H9 (cell line): Measurements from ENCODE around the gene DLG2. TPM values are rescaled to one million over a fixed set of nuclear protein-coding genes. Genes with fewer than 3 reads are reported as not detected.

ENCODE experiments used
- DNase-seq: peaks from one replicate; pipeline ENCODE4 v3.0.0-alpha.2; 2017
- H2AFZ ChIP-seq: one replicate; pipeline ENCODE4 v1.6.1; 2013; ENCODE audit warnings: mild to moderate bottlenecking, low read length, control low read depth, moderate library complexity
- H2AK5ac ChIP-seq: 2 replicates; pipeline ENCODE4 v1.6.1; 2013; ENCODE audit warnings: low read length, control low read depth, mixed read lengths; ENCODE audit not compliant: insufficient read length
- H2BK120ac ChIP-seq: one replicate; pipeline ENCODE4 v1.6.1; 2013; ENCODE audit warnings: low read depth, mild to moderate bottlenecking, low read length, control low read depth, inconsistent platforms; ENCODE audit not compliant: poor library complexity, severe bottlenecking
- H2BK12ac ChIP-seq: 2 replicates; pipeline ENCODE4 v1.6.1; 2013; ENCODE audit warnings: low read length, control low read depth, mixed read lengths, low read depth; ENCODE audit not compliant: insufficient read length
- H2BK15ac ChIP-seq: 2 replicates; pipeline ENCODE4 v1.6.1; 2013; ENCODE audit warnings: low read depth, low read length, control low read depth
- H2BK20ac ChIP-seq: one replicate; pipeline ENCODE4 v1.6.1; 2013; ENCODE audit warnings: low read depth, mild to moderate bottlenecking, low read length, control low read depth, inconsistent platforms; ENCODE audit not compliant: poor library complexity, severe bottlenecking
- H2BK5ac ChIP-seq: 2 replicates; pipeline ENCODE4 v1.6.1; 2013; ENCODE audit warnings: low read length, control low read depth, mixed read lengths; ENCODE audit not compliant: insufficient read length
- H3K14ac ChIP-seq: 2 replicates; pipeline ENCODE4 v1.6.1; 2013; ENCODE audit warnings: low read length, control low read depth; ENCODE audit not compliant: insufficient read depth
- H3K18ac ChIP-seq: 2 replicates; pipeline ENCODE4 v1.6.1; 2013; ENCODE audit warnings: low read depth, mild to moderate bottlenecking, mixed read lengths, low read length, control low read depth; ENCODE audit not compliant: insufficient read length
- H3K23ac ChIP-seq: 2 replicates; pipeline ENCODE4 v1.6.1; 2013; ENCODE audit warnings: low read length, control low read depth, mixed read lengths, low read depth; ENCODE audit not compliant: insufficient read length
- H3K23me2 ChIP-seq: 2 replicates; pipeline ENCODE4 v1.6.1; 2013; ENCODE audit warnings: low read depth, mild to moderate bottlenecking, mixed read lengths, low read length, control low read depth; ENCODE audit not compliant: insufficient read length, poor library complexity, severe bottlenecking
- H3K27ac ChIP-seq: 2 replicates; pipeline ENCODE4 v1.5.1; 2013; ENCODE audit warnings: low read length, control low read depth, mixed read lengths, low read depth; ENCODE audit not compliant: insufficient read length
- H3K27me3 ChIP-seq: 2 replicates; pipeline ENCODE4 v1.6.1; 2013; ENCODE audit warnings: low read length, control low read depth, inconsistent platforms; ENCODE audit not compliant: insufficient read depth
- H3K4ac ChIP-seq: 2 replicates; pipeline ENCODE4 v1.6.1; 2013; ENCODE audit warnings: low read depth, mild to moderate bottlenecking, control low read depth, inconsistent platforms, low read length, moderate library complexity
- H3K4me1 ChIP-seq: 2 replicates; pipeline ENCODE4 v1.6.1; 2013; ENCODE audit warnings: low read length, control low read depth, inconsistent platforms; ENCODE audit not compliant: insufficient read depth
- H3K4me2 ChIP-seq: 2 replicates; pipeline ENCODE4 v1.6.1; 2013; ENCODE audit warnings: low read length, control low read depth, mixed read lengths; ENCODE audit not compliant: insufficient read length, insufficient read depth
- H3K56ac ChIP-seq: 2 replicates; pipeline ENCODE4 v1.6.1; 2013; ENCODE audit warnings: low read depth, mild to moderate bottlenecking, mixed read lengths, low read length, control low read depth; ENCODE audit not compliant: insufficient read length
- H3K79me1 ChIP-seq: 2 replicates; pipeline ENCODE4 v1.6.1; 2013; ENCODE audit warnings: low read depth, mild to moderate bottlenecking, moderate library complexity, low read length, control low read depth, inconsistent platforms; ENCODE audit not compliant: insufficient read depth, poor library complexity, severe bottlenecking
- H3K79me2 ChIP-seq: 2 replicates; pipeline ENCODE4 v1.6.1; 2013; ENCODE audit warnings: low read length, control low read depth, inconsistent platforms; ENCODE audit not compliant: insufficient read depth
- H3K9ac ChIP-seq: 2 replicates; pipeline ENCODE4 v1.6.1; 2013; ENCODE audit warnings: low read length, control low read depth, mixed read lengths; ENCODE audit not compliant: insufficient read length; ENCODE audit errors: extremely low read depth
- H3K9me3 ChIP-seq: one replicate; pipeline ENCODE4 v1.6.1; 2013; ENCODE audit warnings: low read depth, low read length, inconsistent platforms; ENCODE audit not compliant: control insufficient read depth
- H3T11ph ChIP-seq: one replicate; pipeline ENCODE4 v1.6.1; 2013; ENCODE audit warnings: mild to moderate bottlenecking, low read length, control low read depth, inconsistent platforms
- H4K20me1 ChIP-seq: one replicate; pipeline ENCODE4 v1.6.1; 2013; ENCODE audit not compliant: control insufficient read depth, insufficient read length, insufficient read depth
- H4K5ac ChIP-seq: 2 replicates; pipeline ENCODE4 v1.6.1; 2013; ENCODE audit warnings: low read depth, mild to moderate bottlenecking, mixed read lengths, low read length, control low read depth; ENCODE audit not compliant: insufficient read length
- H4K8ac ChIP-seq: replicated peaks from 2 replicates; pipeline ENCODE4 v1.6.1; 2013; ENCODE audit warnings: low read length, control low read depth, mixed read lengths, low read depth; ENCODE audit not compliant: insufficient read length
- H4K91ac ChIP-seq: 2 replicates; pipeline ENCODE4 v1.6.1; 2013; ENCODE audit warnings: low read depth, mild to moderate bottlenecking, moderate library complexity, mixed read lengths, low read length, control low read depth; ENCODE audit not compliant: insufficient read length
- H3K27ac Mint-ChIP-seq, 3 experiments: 2 replicates in 2 of 3; 3 replicates in 1 of 3; pipeline ENCODE4 v1.8.0; 2020 to 2021; ENCODE audit warnings: mixed read lengths in 3 of 3, mild to moderate bottlenecking in 1 of 3, moderate library complexity in 1 of 3
- H3K27me3 Mint-ChIP-seq: 2 replicates; pipeline ENCODE4 v1.8.0; 2021; ENCODE audit warnings: low read depth, mild to moderate bottlenecking, moderate library complexity, mixed read lengths
- H3K36me3 Mint-ChIP-seq, 3 experiments: 2 replicates in 2 of 3; 3 replicates in 1 of 3; pipeline ENCODE4 v1.8.0; 2020 to 2021; ENCODE audit warnings: low read depth in 3 of 3, mixed read lengths in 3 of 3; ENCODE audit not compliant: insufficient read depth in 1 of 3
- H3K4me1 Mint-ChIP-seq, 2 experiments: 2 replicates each; pipeline ENCODE4 v1.8.0; 2020; ENCODE audit warnings: mixed read lengths in 2 of 2
- H3K4me3 Mint-ChIP-seq, 2 experiments: 2 replicates in 1 of 2; 3 replicates in 1 of 2; pipeline ENCODE4 v1.8.0; 2020 to 2021; ENCODE audit warnings: mild to moderate bottlenecking in 2 of 2, mixed read lengths in 2 of 2, moderate library complexity in 1 of 2
- H3K9me3 Mint-ChIP-seq, 2 experiments: 2 replicates in 1 of 2; 3 replicates in 1 of 2; pipeline ENCODE4 v1.8.0; 2020; ENCODE audit warnings: mild to moderate bottlenecking in 2 of 2, mixed read lengths in 2 of 2, moderate library complexity in 1 of 2
- WGBS: extraction: QIAGEN DNeasy Blood & Tissue Kit; methylation state at CpG from one replicate; pipeline ENCODE4 v1.1.7; 2013; ENCODE audit warnings: missing lambda C conversion rate, low lambda C conversion rate, mixed read lengths; ENCODE audit not compliant: insufficient read length; ENCODE audit errors: extremely low coverage; 5-methylcytosine and 5-hydroxymethylcytosine counted together
- total RNA-seq: library from RNA; stranded (reverse); gene quantifications from 2 replicates; pipeline ENCODE4 v1.2.1, GENCODE V29; 2021
- TF ChIP-seq, protein P1 (sequence below): fragments of 200-600 bp; sonication (generic); conservative IDR thresholded peaks from 3 replicates; pipeline ENCODE4 v1.8.0; 2021; ENCODE audit warnings: antibody characterized with exemption, mild to moderate bottlenecking

DLG2 gene
- total RNA-seq, 1 experiment from 2014 or later, result 8.0 TPM

DNA sequence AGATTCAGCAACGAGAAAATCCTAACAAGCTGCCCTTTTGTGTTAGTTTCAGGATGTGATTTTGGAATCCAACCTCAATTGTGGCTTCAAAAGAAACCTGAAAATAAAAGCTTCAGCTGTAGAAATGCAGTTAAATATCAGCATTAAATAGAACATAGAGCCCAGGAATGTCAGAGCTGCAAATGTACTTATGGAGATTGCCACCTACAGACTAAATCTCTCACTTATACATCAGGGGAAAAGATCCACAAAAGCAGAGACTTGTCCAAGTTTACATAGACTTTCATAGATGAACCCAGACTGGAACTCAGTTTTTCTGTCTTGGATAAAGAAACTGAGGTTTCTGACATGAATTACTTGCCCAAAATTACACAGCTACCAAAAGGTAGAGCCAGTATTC is 446.6 kb downstream of the DLG2 start:
- WGBS, result no CpG with 5 or more reads among the region's 1 CpG
- no peak overlapping the region for H3T11ph ChIP-seq
- no peak overlapping the region for H2AFZ ChIP-seq
- H3K79me2 ChIP-seq, result no peaks in the 10 kb centered on the region
- no peak overlapping the region for H2AK5ac ChIP-seq
- TF ChIP-seq, protein P1, sequence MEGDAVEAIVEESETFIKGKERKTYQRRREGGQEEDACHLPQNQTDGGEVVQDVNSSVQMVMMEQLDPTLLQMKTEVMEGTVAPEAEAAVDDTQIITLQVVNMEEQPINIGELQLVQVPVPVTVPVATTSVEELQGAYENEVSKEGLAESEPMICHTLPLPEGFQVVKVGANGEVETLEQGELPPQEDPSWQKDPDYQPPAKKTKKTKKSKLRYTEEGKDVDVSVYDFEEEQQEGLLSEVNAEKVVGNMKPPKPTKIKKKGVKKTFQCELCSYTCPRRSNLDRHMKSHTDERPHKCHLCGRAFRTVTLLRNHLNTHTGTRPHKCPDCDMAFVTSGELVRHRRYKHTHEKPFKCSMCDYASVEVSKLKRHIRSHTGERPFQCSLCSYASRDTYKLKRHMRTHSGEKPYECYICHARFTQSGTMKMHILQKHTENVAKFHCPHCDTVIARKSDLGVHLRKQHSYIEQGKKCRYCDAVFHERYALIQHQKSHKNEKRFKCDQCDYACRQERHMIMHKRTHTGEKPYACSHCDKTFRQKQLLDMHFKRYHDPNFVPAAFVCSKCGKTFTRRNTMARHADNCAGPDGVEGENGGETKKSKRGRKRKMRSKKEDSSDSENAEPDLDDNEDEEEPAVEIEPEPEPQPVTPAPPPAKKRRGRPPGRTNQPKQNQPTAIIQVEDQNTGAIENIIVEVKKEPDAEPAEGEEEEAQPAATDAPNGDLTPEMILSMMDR, result no peak
- H3K14ac ChIP-seq, result no peak overlapping the region
- H3K9ac ChIP-seq, result no peak overlapping the region
- Mint-ChIP-seq H3K4me1 (peaks cover 10% of the 10 kb centered on the region in 2 experiments), H3K27me3 (no peaks in the 10 kb centered on the region), H3K36me3 (peaks cover 0 to 9% (median 3%) of the 10 kb centered on the region in 3 experiments; a peak in 4 of 7 replicates), H3K4me3 (no peak overlapping the region), H3K27ac (no peak overlapping the region), H3K9me3 (peaks cover 4 to 10% of the 10 kb centered on the region in 2 experiments; a peak in 4 of 5 replicates)
- H3K4me1 ChIP-seq, result no peaks in the 10 kb centered on the region
- H3K27ac ChIP-seq, result no peak overlapping the region
- no peak overlapping the region for H2BK12ac ChIP-seq
- no peak overlapping the region for H3K4me2 ChIP-seq
- no peak overlapping the region for H3K23ac ChIP-seq
- H4K8ac ChIP-seq, result no peak overlapping the region
- no peaks in the 10 kb centered on the region for H3K23me2 ChIP-seq
- no peak overlapping the region for H2BK5ac ChIP-seq
- no peaks in the 10 kb centered on the region for H3K79me1 ChIP-seq
- H3K4ac ChIP-seq, result no peak overlapping the region
- H3K27me3 ChIP-seq, result no peaks in the 10 kb centered on the region
- no peak overlapping the region for H3K56ac ChIP-seq
- no peak overlapping the region for H2BK20ac ChIP-seq
- H3K18ac ChIP-seq, result no peak overlapping the region
- H4K5ac ChIP-seq, result no peak overlapping the region
- no peaks in the 10 kb centered on the region for H3K9me3 ChIP-seq
- no peaks in the 10 kb centered on the region for H4K20me1 ChIP-seq
- no peak overlapping the region for H4K91ac ChIP-seq
- no peak for DNase-seq
- no peak overlapping the region for H2BK15ac ChIP-seq
- no peak overlapping the region for H2BK120ac ChIP-seq
